Stimulated activated CD8-positive, alpha-beta memory T cell treated with anti-CD3 and anti-CD28 coated beads, Interleukin-4, amount 100 ng/mL, for 48 hours (primary cell): ENCODE measurements around the gene MC5R.
"Not testable (repeated sequence)": the region's sequence is repeated elsewhere in the genome, so short reads cannot be mapped to it uniquely, and the experiment has no call there.

ENCODE experiments used
- DNase-seq: peaks from one replicate; pipeline ENCODE4 v3.0.0-alpha.2; 2020

Gene MC5R

DNA sequence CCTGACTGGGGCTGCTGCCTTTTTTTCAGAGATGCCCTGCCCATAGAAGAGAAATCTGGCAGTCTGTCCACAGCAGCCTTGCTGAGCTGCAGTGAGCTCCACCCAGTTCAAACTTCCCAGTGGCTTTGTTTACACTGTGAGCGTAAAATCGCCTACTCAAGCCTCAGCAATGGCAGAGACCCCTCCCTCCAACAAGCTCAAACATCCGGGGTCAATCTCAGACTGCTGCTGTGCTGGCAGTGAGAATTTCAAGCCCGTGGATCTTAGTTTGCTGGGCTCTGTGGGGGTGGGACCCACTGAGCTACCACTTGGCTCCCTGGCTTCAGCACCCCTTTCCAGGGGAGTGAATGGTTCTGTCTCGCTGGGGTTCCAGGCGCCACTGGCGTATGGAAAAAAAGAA, 38.9 kb downstream of the MC5R start:
- not testable (repeated sequence) for DNase-seq

DNA sequence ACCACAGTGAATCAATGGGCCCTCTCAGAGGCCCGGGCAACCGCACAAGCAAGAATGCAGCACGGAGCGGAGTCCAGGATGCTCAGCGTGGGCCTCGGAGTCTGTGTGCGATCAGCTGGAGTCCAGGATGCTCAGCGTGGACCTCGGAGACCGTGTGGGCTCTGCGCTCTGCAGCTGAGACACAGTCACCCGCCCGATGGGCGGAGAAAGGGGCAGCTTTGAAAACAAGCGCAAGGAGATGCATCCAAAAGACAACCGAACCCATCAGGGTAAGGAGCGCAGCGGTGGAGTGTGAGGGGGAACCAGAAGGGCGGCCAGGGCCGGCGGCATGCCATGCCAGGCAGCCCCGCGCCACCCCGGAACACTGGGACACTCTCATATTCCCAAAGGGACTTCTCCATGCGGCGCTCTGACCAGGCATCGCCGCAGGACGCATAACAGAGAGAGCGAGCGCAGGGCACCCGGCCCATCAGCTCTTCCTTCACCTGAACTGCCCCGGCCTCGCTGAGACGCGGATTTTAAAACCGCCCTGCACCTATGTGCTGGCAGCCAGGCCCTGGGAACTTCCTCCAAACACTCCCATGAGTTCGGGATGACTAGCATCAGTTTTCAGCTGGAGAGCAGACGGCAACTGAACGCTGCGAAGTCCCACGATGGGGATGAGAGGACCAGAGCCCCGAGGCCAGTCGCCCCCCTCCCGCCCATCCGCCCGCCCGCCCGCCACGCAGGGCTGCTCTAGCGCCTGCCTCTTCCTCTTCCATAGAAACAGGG, 44.7 kb downstream of the MC5R start:
- no peak for DNase-seq

DNA sequence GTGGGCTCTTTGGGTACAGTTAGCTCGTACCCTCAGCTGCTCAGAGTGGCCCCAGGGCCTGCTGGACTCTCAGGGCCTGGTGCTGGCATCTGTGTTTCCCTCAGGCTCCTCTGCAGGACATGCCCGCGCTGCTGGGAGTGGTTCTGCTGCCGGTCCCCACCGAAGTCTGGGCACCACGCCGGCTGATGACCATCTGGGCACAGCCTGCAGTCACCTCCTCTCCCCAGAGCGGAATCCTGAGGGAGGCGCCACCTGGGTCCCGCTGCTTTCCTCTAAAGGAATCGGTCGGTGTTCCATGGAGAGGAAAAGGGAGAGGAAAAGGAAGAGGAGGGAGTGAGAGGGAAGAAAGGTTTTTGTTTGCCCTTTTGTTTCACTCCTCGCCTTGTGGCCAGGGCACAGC, 47.8 kb downstream of the MC5R start:
- no peak for DNase-seq

DNA sequence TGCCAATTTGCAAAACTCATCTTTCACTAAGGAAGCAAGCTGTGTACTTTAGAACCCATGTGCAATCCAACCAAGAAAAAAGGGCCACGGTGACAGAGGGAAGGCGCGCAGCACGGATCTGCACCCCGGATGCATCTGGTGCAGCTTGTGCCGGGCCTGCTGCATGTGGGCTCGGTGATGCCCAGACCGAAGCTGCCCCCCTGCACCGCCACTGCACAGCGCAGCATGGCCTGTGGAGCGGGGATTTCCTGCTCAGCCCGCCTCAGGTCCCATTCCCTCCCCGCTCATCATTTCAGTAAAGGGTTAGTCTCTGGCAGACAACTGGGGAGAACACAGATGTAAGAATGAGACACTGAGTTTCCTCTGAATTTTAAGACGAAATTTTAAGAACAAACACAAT, 48.4 kb downstream of the MC5R start:
- no peak for DNase-seq

DNA sequence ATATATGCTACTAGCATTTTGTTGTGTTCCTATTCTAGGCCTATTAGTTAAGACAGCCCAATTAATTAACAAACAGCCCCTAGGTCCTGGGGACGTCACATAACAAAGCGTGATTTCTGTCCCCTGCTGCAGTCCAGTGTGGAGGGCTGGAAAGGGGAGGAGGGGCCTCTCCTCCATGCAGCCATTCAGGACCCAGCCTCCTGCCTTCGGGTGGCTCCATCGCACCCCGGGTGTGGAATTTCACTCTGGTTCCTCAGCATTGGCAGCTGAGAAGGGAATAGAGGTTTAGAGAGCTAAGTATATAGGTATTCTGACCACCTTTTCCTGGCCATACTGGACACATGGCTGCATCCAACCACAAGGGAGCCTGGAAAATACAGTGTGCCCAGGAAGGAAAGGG, 49.0 kb downstream of the MC5R start:
- no peak for DNase-seq

GRCh38 chr18:13874558-13874957, 50.6 kb downstream of the MC5R start:
- no peak for DNase-seq
